Embryonic facial prominence (tissue), 1 donor: ENCODE results near the gene COPB2.

Experiments used
- DNase-seq: peaks from one replicate; pipeline ENCODE4 v3.0.0-alpha.2; 2016; ENCODE audit errors: extremely low spot score

The COPB2 gene

GRCh38 chr3:139327861-139328260 lies 61.6 kb downstream of the COPB2 start:
- no peak for DNase-seq

- no peak for DNase-seq
These were observed 62.2 kb downstream of the COPB2 start for GRCh38 chr3:139327231-139327630.

DNA sequence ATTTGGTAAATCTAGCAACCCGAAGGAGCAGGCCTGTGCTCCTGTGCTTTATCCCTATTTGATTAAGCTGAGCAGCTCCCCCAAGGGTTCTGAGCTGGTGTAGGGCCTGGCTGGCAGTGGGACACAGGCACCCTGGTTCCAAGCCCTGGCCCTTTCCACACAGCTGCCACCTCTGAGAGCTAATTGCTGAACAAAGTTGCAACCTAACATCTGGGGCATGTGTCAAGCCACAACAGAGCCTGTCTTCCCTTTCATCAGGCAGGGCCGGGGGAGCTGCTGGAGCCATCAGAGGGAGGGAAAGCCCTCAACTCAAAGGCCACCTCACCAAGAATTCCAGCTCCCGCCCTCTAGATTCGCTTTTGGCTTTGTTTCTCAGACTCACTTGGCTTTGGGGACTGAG lies 62.7 kb downstream of the COPB2 start:
- no peak for DNase-seq

- DNase-seq = no peak
These were observed 63.3 kb downstream of the COPB2 start for GRCh38 chr3:139326131-139326530.

- DNase-seq = no peak
These were observed 63.9 kb downstream of the COPB2 start for GRCh38 chr3:139325551-139325950.

DNA sequence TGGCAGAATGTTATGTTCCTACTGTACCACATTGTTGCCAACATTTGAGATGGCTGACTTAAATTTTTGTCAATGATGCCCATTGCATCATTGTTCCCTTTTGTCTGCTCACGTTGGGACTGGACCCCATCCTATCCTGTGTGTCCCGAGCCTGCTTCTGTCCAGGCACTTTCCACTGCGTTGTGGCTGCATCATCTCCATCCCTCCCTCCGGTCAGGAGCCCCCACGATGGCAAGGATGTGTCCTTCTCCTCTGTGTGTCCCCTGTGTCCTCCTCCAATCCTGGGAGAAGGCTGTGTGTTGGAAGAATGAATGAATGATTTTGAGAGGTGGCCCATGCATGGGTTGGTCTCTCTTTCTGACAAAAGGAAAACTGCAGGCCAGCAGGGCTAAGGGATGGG lies 65.0 kb downstream of the COPB2 start:
- no peak for DNase-seq

GRCh38 chr3:139323146-139323545 lies 66.3 kb downstream of the COPB2 start:
- no peak for DNase-seq

DNA sequence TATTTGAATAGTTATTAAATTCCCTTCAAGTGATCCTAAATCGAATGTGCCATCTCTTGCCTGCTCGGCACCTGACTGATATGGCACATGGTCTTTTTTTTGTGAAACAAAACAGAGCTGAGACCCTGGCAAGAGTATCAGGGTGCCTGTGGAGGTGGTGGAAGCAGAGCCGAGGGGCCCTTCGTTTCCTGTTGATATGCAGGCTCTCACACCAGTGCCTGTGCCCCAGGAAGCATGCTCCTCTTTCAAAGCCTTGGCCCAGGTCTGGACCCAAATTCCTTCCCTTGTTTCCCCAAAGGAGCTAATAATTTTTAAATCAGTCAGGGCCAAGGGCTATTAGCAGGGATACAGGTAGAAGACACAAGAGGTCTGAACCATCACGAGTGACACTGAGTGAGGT lies 67.1 kb downstream of the COPB2 start:
- no peak for DNase-seq

GRCh38 chr3:139320551-139321309 lies 68.7 kb downstream of the COPB2 start:
- no peak for DNase-seq

- no peak for DNase-seq
These were observed 69.7 kb downstream of the COPB2 start for GRCh38 chr3:139319428-139320402.

DNA sequence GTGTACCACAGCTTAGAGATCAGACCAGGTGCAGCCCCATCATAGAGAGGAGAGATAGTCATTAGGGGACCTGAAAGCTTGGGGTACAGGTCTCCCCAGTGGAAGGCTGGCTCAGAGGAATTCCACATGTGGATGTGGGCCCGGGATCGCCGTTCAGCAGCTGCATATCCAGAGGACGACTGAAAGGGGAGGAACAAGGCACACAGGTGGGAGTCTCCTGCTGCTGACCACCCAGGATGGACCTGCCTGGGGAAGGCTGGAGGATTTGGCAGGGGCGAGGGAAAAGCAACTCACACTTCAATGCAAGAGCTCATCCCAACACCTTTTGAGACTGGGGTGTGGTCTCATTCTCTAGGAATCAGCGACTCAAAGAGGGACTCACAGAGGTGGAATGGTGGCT lies 70.6 kb downstream of the COPB2 start:
- DNase-seq = no peak

- DNase-seq = no peak
These were observed 71.0 kb downstream of the COPB2 start for GRCh38 chr3:139318431-139318816.

DNA sequence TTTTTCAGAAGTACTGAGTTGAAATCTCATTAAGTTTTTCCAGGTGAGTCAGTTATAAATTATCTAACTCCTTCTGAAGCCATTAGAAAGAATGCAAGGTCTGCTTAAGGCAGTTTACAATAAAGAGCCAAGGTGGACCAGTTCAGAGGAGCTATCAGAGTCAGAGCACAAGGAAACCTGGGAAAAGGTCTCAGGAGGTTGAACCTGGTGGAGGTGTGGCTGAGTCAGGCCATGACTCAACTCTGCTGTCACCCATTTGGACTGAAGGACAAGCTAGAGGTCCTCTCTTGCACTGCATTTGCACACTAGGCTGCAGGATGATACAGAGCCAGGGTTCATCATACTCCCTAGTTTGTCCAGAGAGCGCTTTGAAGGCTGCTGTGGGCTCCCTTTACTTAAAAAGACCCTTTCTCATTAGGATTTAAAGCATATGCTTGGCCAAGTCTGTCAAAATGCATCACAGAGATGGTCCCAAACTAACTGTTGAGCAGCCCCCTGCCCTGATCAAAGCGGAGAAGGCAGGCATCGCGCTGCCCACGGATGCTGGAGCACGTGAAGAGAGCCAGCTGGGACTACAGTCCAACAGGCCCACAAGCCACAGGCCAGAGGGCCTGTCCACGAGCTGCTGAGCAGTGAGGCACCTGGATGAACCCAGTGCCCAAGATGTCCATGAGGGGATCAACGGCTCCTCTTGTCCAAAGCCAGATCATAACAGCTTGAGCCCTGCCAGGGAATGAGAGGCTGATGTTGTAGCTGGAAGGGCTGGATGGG lies 71.6 kb downstream of the COPB2 start:
- DNase-seq = no peak

GRCh38 chr3:139317215-139317614 lies 72.2 kb downstream of the COPB2 start:
- DNase-seq = no peak

DNA sequence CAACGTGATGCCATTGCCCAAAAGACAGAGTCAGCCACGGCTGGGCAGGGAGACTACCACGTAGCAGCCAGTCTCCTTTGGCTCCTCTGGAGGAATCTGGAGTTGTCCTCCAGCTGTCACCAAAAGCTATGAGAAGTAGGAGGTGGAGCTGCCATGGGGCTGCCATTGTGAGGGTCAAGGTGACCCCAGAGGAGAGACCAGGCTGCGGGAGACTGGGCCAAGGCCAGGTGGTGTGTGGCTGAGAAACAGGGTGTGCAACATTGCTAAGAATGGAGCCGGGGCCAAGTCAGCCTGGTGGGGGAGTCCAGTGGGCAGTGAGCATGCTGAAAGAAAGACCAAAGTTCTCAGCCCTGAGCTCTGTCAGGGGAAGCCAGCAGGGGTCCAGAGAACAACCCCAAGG lies 75.5 kb downstream of the COPB2 start:
- DNase-seq = no peak

DNA sequence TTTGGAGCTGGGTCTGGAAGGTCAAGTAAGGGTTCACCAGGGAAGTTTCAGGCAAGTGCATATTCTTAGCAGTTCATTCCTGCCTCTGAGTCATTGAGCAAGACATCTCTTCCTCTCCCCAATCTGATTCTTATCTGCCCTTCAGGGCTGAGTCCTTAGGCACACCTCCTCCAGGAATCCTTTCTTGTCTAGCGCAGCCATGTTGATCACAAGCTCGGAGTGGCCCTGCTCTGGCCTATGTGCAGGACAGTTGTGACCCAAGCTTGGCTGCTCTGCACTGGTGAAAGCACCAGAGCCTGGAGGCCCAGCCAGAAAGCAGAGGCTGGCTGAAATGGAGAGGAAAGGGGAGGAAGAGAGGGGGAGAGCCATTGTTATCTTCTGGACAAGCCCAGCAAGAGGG lies 76.5 kb downstream of the COPB2 start:
- DNase-seq = no peak

- DNase-seq = no peak
These were observed 77.0 kb downstream of the COPB2 start for GRCh38 chr3:139312416-139312815.

DNA sequence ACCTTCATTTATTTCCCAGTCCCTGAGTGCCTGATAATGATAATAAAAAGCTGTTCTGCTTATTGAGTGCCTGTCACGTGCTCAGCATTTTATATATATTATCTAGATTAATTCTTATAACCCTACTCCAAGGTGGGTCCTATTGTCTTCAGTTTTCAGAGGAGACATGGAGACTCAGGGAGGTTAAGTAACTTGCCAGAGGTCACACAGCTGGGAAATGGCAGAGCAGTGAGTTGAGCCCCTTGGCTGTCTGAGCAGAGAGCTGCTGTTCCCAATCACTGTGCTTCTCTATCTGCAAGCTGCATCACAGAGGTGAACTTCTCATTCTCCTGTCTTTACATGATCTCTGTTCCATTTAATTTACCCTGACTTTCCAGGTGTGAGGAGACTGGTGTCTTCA lies 77.9 kb downstream of the COPB2 start:
- no peak for DNase-seq

DNA sequence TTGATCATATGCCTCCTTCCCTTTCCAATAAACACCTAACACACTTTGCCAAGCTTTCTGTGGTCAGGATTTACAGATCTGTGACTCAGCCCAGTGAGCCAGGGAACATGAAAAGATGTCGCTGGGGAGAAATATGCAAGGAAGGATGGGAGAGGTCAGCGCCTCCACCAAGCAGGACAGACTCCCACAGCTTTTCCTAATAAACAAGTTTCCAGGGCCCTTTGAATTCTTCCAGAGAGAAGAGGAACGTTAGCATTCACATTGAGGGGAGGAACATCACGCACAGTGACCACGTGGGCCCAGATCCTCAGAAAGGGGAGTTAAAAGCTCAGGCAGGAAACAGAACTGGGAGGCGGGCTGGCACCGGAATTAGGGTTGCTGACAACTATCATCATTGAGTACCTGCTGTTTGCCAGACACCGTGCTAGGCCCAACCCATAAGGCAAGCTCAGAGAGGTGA lies 78.9 kb downstream of the COPB2 start:
- no peak for DNase-seq

DNA sequence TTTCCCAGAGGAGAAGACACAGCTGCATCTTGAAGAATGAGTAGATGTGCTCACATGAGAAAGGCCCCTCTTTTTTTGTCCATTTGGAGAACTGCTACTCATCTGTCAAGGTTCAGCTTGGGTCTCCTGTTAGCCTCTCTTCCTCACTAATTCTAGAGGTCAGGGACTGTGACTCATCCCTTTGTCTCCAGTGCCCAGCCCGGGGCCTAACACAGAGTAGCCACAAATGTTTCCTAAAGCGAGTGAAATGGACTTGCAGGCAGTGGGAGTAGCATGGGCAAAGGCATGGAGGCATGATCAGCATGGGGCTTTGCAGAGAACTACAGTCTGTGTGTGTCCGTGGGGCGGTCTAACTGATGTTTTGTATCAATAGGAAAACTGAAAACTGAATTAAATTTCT lies 79.6 kb downstream of the COPB2 start:
- DNase-seq = no peak

GRCh38 chr3:139309061-139309591 lies 80.3 kb downstream of the COPB2 start:
- DNase-seq = no peak

DNA sequence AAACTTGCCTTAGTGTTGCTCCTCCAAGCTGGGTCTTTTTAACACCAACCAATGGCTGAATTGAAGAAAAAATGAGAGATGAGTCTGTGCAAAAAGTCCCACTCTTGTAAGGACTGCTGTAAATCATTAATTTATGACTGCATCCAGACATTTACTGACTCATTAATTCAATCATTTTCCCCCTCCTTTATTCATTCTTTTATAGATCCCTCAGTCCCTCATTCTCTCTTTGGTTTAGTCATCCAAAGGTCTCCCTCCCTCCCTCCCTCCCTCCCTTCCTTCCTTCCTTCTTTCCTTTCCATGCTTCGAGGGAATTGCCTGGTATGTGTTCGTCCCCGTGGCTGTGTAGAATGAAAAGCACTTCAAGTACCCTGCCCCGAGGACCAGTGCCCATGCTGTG lies 80.9 kb downstream of the COPB2 start:
- no peak for DNase-seq
